KMS-11 (cell line): ENCODE measurements around the gene LRRC15.

Source experiments
- H2AFZ ChIP-seq: fragments of 200-600 bp; sonication (generic); 2 replicates; pipeline ENCODE4 v1.6.1; 2016; ENCODE audit warnings: antibody characterized with exemption, mixed run types, low read depth
- H3K27ac ChIP-seq: fragments of 200-600 bp; sonication (generic); 2 replicates; pipeline ENCODE4 v1.6.1; 2016; ENCODE audit warnings: mild to moderate bottlenecking, mixed run types
- H3K27me3 ChIP-seq: fragments of 200-600 bp; sonication (generic); 2 replicates; pipeline ENCODE4 v1.6.1; 2017; ENCODE audit warnings: mild to moderate bottlenecking, low read depth, mixed run types, moderate library complexity; ENCODE audit not compliant: insufficient read depth
- H3K36me3 ChIP-seq: fragments of 200-600 bp; sonication (generic); 2 replicates; pipeline ENCODE4 v1.6.1; 2017; ENCODE audit warnings: mild to moderate bottlenecking, mixed run types; ENCODE audit not compliant: insufficient read depth
- H3K4me1 ChIP-seq: fragments of 200-600 bp; sonication (generic); 2 replicates; pipeline ENCODE4 v1.6.1; 2016; ENCODE audit warnings: mild to moderate bottlenecking, low read depth, mixed run types; ENCODE audit not compliant: poor library complexity, severe bottlenecking
- H3K4me2 ChIP-seq: fragments of 200-600 bp; sonication (generic); 2 replicates; pipeline ENCODE4 v1.7.0; 2016; ENCODE audit warnings: mild to moderate bottlenecking, mixed run types
- H3K4me3 ChIP-seq: fragments of 200-600 bp; sonication (generic); IDR thresholded peaks from 2 replicates; pipeline ENCODE4 v1.6.1; 2017; ENCODE audit warnings: low read depth, low read length, mixed read lengths; ENCODE audit not compliant: insufficient read depth
- H3K79me2 ChIP-seq: fragments of 200-600 bp; sonication (generic); 2 replicates; pipeline ENCODE4 v1.6.1; 2016; ENCODE audit warnings: low read depth, mixed run types; ENCODE audit not compliant: insufficient read depth
- H3K9ac ChIP-seq: fragments of 200-600 bp; sonication (generic); 2 replicates; pipeline ENCODE4 v1.6.1; 2016; ENCODE audit warnings: mild to moderate bottlenecking, mixed run types
- H4K20me1 ChIP-seq: fragments of 200-600 bp; sonication (generic); 2 replicates; pipeline ENCODE4 v1.6.1; 2016; ENCODE audit warnings: mild to moderate bottlenecking, mixed run types; ENCODE audit not compliant: insufficient read depth
- TF ChIP-seq, protein P1 (sequence below): fragments of 200-600 bp; sonication (generic); conservative IDR thresholded peaks from 2 replicates; pipeline ENCODE4 v1.6.1; 2017; ENCODE audit warnings: low read depth, mild to moderate bottlenecking, antibody characterized with exemption, low read length, moderate library complexity, mixed read lengths

Gene LRRC15

DNA sequence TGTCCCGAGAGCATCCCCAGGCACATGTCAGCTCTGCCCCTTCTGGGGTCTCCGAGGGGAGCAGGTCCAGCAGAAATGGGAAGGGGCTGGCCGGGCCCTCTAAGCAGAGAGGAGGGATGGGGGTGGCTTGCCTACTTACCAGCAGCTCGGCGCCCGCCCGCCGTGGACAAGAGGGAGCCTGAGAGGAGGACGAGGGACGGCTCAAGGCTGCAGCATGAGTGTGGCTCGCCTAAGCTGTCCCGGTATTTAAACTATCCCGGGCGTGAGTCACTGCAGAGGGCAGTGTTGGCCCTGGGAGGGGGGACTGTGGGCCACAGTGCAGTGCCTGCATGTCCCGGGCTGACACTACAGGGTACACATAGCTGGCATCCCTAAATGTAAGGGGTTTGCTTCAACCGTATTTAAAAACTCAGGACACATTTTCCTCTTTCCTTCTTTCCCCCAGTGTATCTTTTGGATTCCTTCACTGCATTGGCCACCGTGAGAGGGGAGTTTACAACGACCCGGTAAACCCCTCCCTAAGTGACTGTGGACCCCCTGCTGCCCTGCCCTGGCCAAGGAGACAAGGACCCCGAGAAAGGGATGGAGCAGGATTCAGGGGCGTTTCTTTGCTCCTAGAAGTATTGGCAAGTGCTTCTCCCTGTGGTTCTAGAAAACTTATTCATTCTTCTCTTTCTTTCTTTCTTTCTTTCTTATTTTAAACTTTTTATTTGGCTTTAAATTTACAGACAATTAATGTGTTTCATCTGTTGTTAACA is at the start of gene LRRC15:
TSS of gene LRRC15 (minus strand) at position 222 of the 758 bp plus-strand sequence. CDS start 8,700 bp downstream, outside the sequence.
- Histone ChIP-seq H3K4me3 (no peak within 1 kb of the TSS), H4K20me1 (no peaks in the 10 kb centered on the region), H2AFZ (no peak within 1 kb of the TSS), H3K4me1 (no peaks in the 10 kb centered on the region), H3K4me2 (no peak within 1 kb of the TSS), H3K27me3 (no peaks in the 10 kb centered on the region), H3K9ac (no peak within 1 kb of the TSS), H3K79me2 (no peaks in the 10 kb centered on the region), H3K27ac (no peak within 1 kb of the TSS), H3K36me3 (no peaks in the 10 kb centered on the region)
- TF ChIP-seq, protein P1, sequence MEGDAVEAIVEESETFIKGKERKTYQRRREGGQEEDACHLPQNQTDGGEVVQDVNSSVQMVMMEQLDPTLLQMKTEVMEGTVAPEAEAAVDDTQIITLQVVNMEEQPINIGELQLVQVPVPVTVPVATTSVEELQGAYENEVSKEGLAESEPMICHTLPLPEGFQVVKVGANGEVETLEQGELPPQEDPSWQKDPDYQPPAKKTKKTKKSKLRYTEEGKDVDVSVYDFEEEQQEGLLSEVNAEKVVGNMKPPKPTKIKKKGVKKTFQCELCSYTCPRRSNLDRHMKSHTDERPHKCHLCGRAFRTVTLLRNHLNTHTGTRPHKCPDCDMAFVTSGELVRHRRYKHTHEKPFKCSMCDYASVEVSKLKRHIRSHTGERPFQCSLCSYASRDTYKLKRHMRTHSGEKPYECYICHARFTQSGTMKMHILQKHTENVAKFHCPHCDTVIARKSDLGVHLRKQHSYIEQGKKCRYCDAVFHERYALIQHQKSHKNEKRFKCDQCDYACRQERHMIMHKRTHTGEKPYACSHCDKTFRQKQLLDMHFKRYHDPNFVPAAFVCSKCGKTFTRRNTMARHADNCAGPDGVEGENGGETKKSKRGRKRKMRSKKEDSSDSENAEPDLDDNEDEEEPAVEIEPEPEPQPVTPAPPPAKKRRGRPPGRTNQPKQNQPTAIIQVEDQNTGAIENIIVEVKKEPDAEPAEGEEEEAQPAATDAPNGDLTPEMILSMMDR = no peak

DNA sequence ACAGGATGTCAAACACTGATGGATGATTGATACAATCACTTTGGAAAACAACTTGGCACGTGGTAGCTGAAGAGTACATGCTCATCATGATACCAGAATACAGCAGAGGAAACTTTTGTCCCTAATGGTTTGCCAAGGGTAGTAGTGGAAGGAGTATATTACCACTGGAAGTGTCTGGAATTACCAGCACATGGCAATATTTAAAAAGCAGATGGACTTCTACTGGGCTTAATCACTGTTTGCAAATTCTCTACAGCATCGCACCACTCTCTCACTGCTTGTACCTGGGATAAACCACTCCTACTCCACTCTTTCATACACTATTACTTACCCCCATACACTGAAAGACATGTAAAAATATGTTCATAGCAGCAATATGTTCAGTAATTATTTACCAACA is 49.1 kb upstream of the LRRC15 start:
- no peak overlapping the region for H2AFZ ChIP-seq
- no peaks in the 10 kb centered on the region for H3K27me3 ChIP-seq
- no peaks in the 10 kb centered on the region for H3K4me1 ChIP-seq
- H3K27ac ChIP-seq = no peak overlapping the region
- no peaks in the 10 kb centered on the region for H4K20me1 ChIP-seq
- H3K79me2 ChIP-seq = no peaks in the 10 kb centered on the region
- no peak overlapping the region for H3K4me3 ChIP-seq
- no peak overlapping the region for H3K9ac ChIP-seq
- no peak overlapping the region for H3K4me2 ChIP-seq
- TF ChIP-seq, protein P1 = no peak
- H3K36me3 ChIP-seq = no peaks in the 10 kb centered on the region

DNA sequence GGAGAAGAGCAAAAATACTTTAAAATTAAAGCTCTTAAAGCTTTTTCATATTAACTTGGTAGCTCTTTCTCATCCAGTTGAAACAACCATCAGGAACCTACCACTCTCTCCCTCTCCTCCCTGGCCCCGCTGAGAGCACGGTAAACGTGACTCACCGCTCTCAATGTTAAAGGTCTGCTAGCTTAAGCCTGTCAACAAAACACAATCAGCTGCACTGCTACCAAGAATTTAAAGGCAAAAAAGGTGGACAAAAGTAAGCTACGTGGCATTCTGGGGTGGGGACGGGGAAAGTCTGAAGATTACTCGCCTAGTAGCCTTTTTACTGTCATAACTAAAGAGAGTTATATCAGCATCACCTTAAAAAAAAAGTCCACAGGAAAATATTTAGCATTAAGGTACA is 37.9 kb upstream of the LRRC15 start:
- H2AFZ ChIP-seq = no peak overlapping the region
- no peak overlapping the region for H3K9ac ChIP-seq
- TF ChIP-seq, protein P1 = no peak
- no peaks in the 10 kb centered on the region for H3K79me2 ChIP-seq
- no peaks in the 10 kb centered on the region for H3K27me3 ChIP-seq
- H3K4me3 ChIP-seq = no peak overlapping the region
- no peak overlapping the region for H3K27ac ChIP-seq
- no peaks in the 10 kb centered on the region for H3K36me3 ChIP-seq
- no peaks in the 10 kb centered on the region for H4K20me1 ChIP-seq
- no peak overlapping the region for H3K4me2 ChIP-seq
- peaks cover 3% of the 10 kb centered on the region for H3K4me1 ChIP-seq

DNA sequence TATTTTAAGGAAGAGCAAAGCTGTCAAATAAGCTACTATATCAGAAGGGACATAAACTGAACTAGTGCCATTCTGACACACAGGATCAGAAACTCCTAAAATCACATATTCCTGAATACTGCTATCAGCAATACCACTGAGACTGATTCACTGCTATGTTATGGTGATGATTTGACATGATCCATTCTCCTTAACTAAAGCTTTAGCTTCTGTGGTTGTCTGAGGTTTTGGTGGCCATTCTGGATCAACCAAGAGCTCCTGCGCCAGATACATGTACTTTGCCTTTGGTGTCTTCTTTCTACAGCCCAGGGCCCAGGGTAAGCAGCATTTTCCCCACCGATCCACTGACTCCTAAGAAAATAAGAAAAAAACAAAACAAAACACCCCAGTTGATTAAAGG is 36.2 kb upstream of the LRRC15 start:
- TF ChIP-seq, protein P1 = no peak
- Histone ChIP-seq H3K36me3 (no peaks in the 10 kb centered on the region), H3K27ac (no peak overlapping the region), H2AFZ (no peak overlapping the region), H3K4me2 (no peak overlapping the region), H3K27me3 (no peaks in the 10 kb centered on the region), H3K4me3 (no peak overlapping the region), H3K79me2 (no peaks in the 10 kb centered on the region), H3K9ac (no peak overlapping the region), H3K4me1 (peaks cover 3% of the 10 kb centered on the region), H4K20me1 (no peaks in the 10 kb centered on the region)
